Measurements from ENCODE around the gene RBMS2.
A peak's percentile ranks its signal among the peaks of the same experiment; 100 is the strongest.

The RBMS2 gene

DNA sequence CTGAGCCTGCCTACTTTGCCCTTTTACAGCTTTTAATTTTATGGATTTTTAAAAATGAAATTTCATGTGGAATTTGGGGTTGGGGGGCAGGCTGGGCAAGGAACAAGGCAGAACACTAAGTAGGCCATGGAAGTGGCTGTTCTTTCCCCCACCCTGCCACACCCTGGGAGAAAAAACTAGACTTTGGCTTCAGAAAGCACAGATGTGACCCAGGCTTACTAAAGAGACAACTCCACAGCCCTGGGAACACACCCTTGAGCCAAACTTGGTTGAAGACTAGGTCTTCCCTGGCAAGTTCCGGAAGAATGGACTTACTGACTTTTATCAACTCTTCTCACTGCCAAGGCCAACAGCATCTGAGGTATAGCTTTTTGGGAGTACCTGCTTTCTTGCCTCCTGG lies 68.2 kb downstream of the RBMS2 start:
- no peak for DNase-seq

DNA sequence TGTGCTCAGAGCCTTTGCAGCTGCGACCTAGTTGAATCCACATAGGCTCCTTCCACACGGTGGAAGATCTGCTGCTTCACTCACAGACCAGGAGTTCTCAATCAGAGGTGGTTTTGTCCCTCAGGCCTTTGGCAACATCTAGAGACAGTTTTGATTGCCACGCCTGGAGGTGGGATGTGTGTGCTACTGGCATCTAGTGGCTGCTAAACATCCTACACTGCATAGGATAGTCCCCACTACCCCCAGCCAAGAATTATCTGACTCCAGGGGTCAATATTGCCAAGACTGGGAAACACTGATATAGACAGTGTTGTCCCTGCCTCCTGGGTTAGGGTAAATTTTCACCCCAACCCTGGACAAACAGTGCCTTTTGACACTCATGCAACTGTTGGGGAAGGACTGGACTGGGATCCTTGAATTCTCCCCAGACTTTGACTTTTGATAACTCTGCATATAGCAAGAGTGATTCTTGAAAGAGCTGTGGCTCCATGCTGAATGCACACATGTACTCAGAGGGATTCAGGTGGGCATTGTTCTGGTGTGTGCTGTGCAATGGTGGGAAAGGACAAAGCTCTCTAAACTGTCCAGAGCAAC lies 68.7 kb downstream of the RBMS2 start:
- no peak for DNase-seq

DNA sequence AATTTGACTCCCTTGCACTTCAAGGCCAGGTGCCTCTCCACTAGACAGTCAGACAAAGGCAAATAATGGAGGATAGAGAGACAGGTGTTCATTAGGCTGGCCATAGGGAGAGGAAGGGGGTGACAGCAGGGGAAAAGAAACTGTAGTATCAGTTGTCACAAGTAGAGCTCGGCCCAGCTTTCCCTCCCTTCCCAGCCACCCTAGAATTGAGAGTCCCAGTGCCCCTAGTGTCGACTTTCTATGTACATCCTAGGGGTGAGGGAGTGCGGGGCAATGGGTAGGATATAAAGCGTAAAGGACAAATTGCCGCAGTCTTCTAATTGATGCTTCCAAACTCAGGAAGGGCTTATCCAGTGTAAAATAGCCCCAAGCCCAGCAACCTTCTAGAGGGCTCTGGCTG lies 69.5 kb downstream of the RBMS2 start:
- DNase-seq: peak; percentile 89

DNA sequence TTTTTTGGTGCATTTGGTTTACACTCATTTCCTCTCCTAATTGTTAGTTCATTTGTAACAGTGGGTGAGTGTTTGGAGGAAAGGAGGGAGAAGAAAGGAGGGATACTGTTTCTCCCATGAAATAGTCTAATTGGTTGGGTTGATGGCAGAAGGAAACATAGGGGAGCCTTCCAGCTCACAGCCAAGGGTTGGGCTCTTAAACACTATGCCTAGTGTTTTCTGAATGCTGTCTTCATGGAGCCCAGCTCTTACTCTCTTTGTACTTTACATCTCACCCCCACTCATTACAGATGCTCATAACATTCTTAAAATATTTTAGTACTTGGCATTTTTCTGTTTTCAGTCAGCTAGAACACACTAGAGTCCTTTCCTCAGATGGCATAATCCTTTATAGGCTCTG lies 70.3 kb downstream of the RBMS2 start:
- no peak for DNase-seq

DNA sequence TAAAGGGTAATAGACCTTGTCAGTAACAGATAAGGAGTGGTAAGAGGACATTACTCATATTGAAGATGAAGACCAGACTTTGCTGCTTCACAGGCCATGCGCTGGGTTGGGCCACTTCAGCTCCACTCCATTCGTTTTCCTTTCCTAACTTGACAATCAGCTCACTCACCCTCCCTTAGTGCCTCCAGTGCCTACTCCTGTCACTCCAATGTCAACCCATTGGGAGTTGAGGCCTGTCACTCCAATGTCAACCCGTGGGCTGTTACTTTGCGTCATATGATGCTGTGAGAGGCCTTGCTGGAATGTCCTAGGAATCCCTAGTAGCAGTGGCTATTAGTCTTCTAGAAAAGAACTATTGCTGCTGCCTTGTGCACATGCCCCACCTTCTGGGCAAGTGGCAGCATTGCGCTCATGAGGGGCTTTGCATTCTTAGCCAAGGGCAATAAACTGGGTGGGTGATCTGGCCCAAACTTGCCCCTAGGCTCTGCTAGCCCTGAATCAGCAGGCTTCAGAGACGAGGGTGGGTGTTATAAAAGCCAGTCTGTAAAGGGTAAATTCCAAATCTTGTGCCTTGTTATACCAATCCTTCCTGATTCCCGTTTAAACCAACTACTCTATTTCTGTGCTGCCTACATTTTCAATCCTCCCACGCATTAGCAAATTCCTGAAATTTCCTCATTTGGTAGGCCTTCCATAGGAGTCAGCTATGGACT lies 72.4 kb downstream of the RBMS2 start:
- peak; percentile 59 for DNase-seq

DNA sequence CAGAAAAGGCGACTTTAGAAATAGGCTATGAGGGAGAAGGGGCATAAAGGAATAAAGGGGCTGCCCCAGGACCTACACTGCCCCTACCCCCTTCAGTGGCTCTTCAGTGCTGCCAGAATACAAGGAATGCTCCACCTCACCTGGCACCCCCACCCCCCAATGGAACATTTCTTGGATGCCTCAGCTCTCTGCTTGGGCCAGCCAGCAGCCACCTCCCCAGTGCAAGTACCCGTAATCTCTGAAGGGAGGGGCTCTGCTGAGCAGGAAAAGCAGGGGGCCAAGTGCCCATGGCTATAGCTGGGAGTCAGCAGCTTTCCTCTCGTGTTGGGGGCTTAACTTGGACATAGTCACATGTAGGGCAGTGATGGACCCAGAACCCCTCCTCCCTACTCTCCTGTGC lies 75.2 kb downstream of the RBMS2 start:
- DNase-seq: no peak

DNA sequence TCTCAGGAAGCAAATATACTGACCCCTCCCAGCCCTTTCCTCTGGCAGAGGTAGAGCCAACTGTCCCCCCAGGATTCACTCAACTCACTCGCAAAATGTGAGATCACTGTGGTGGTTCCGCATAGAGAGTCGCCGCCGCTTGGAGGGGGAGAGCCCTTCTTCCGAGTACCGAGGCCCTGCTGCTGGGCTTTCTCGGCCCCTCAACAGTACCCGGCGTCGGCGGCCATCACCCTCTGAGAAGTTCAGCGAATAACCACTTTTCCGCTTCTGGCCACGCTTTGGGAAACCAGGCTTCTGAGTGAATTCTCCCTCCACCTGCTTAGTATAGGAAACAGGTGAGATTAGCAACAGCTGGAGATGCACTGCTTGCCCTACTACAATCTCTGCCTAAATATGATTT lies 77.4 kb downstream of the RBMS2 start:
- DNase-seq: no peak

DNA sequence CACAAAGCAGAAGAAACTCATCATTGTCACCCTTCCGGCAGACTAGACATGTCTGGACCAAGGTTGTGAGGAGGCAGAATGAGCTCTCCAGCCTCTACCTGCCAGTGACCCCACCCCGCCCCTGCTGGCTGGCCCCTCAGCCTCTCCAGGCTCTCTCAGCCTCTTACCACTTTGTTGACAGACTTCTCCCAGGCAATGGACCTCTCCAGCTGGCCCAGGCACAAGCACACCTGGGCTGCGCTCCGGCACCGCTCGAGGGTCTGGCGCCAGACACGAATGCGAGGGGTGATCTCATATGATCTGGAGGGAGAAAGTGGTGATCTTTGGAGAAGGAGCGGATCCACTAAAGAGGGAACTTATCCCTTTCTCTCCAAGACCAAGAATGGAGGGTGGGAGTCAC lies 78.2 kb downstream of the RBMS2 start:
- DNase-seq: no peak

DNA sequence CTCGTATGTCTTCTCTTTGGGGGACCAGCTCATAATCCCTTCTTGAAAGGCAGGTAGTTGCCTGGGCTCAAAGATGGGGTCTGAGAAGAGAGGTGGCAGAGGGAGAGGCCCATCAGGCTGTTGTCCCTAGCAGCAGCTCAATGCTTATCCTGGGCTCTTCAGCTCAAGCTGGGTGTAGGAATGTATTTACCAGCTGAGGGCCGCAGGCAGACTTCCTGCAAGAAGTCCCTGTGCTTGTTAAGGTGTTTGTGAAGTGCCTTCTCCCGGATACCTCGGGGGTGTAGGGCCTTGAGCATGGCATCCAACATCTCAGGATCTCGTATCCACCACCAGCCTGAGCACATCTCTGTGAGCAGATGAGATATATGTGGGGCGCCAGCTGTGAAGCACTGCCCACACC lies 79.1 kb downstream of the RBMS2 start:
- DNase-seq: no peak

DNA sequence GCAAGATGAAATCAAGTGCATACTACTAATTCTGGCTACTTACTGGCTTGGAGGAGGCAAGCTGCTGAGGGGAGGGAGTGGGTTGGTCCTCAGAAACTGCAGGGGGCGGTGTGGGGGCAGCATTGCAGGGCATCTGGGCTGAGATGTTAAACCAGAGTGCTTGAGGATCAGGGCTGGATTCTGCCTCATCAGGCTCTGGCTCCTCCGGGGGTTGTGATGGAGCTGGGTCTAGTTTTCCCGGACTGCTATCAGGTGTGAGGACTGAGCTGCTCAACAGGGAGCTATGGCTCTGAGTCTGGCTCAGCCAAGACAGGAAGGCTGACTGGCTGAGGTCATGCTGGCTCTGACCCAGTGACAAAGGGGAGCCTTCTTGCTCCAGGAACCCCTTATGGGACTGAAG lies 79.9 kb downstream of the RBMS2 start:
- no peak for DNase-seq

DNA sequence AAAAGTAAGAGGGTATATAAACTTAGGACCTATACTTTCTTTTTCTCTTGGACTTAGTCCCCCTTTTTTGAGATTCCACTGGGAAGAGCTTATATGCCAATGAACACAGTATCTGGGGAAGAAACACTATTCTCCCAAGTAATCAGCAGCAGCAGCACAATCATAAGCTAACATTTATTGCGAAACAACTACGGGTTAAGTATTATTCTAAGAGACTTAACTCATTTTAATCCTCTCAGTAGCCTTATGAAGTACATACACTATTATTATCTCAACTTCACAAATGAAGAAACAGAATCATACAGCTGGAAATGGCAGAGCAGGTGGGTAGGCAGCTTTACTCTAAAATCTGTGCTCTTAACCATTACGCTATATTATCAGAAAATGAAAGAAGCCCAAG lies 80.6 kb downstream of the RBMS2 start:
- DNase-seq: no peak

DNA sequence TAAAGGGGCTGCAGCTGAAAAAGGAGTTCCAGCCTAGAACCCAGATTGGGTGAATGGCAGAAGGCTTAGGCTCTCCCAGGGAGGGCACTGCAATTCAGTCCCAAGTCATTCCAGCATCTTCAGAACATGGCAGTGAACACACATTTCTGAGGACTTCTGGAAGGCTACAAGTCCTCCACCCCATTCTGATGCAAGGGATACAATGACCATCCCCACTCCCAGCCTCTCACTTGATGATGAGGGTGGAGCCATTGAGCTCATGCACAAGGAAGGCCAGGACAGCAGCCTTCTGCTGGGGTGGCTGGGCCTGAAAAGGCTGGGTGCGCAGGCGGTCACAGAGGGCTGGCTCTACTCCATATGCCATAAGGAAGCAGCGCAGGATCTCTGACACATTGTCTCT lies 82.7 kb downstream of the RBMS2 start:
- no peak for DNase-seq

DNA sequence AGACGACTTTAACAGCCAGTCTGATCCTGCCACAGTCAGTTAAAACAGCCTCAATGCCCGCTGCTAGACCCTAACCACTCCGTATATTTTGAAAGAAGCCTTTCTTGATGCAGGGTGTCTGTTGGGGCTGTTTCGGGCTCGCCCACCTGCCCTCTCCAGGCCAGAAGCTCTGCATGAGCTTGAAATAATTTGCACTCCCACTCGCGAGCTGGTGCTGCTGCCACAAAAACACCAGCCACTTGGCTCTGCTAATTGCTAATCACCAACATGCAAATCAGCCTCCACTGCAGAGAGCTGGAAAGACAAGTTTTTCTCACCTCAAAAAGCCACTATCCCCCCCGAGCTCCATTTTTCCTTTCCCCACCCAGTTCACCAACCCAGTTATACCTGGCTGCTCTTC lies 93.0 kb downstream of the RBMS2 start:
- DNase-seq: no peak

DNA sequence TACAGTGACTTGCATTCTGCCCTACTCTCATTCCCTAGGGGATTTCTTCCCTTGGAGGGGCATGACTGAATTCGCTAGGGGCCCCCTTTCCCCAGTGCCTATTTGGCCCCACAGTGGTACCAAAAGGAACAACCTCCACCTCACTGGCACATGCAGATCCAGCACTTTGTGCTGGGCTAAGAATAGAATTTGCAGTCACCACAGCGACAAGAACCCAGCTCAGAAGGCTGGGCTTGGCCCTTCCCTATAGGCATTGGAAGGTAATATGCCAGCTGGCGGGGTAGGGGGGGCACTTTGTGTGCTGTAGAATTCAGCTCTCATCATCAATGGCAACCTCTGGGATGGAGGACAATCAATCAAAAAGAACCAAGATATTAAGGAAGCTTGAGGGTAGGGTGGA lies 94.6 kb downstream of the RBMS2 start:
- no peak for DNase-seq

DNA sequence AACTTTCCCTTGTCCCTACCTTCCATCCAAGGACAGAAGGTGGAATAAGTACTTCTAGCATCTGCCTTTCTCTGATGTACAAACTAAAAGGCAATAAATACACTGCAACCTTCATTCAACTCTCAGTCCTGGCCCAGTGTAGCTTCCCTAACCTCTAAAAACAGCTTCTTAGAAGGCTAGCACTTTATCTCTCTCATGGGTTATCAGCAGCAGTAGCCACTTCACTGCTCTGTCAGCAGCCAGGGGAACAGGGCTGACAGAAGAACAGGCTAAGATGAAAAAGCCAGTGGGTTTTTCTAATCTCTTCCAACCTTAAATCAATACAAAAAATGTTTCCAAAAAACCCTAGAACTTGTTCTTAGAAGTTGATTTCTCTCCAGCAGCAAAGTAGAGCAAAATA lies 95.3 kb downstream of the RBMS2 start:
- DNase-seq: no peak

DNA sequence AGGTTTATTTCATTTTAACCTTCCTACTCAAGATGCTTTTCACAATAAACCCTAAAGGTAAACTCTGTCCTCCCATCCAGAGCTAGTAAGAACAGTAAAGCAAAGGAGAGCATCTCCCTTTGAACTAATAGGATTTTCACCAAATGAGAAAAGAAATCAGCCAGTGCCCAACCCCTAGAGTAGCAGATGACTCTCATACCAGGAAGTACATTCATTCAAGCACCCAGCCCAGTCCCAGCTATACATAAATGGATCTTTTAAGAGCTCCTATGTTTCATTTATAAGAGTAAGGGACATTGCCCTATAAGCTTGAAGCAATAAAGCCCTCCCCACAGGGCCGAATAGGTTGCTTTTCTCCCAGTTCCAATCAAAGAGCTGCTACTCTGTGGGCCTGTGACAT lies 100.9 kb downstream of the RBMS2 start:
- no peak for DNase-seq

DNA sequence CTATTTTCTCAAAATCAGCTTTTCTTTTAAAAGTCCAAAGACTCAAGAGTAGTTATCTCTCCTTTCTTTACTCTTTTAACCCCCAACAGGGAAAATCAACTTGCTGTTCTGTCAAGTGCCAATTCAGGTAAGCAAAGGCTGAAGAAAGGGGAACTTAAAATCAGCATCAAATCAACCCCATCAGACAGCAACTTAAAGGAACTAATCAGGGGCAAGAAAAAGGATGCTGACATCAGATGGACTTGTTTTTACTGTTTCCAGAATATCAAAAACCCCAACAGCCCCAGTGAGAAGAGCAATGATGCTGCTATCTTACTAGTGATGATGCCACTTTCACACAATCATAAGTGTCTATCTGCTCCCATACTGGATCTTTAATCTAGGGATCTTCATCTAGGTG lies 105.1 kb downstream of the RBMS2 start:
- DNase-seq: no peak

DNA sequence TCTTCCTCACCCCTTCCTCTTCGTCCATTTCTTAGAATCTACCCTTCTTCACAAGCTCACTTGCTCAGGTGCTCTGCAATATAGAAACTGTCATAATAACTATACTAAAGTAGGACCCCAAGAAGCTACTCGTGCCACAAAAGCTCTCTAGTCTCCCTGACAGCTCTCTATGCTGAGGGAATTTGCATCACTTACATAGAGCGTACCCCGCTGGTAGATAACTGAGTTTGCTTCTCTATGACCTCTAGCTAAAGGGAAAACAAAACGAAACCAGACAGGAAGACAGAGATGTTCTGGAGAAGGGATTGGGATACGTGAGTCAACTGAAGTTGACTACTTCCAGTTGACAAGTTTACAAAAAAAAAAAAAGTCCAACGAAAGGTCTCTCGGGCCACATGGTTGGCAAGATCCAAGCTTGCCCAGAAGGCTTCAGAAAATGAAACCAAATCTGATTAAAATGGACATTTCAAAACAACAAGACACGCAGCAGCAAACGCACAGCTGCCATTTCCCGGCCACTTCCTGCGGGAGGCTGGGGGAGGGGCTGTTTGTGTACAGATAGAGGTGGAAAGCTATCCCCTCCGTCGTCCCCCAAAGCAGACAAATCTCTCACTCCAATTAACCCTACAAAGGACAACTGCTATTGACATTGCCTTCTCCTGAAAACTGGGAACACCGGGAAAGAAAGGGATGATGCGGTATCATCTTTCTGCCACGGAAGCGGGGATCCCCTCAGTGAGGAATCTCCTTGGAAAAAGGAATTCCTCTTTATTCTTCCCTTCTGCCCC lies 107.2 kb downstream of the RBMS2 start:
- DNase-seq: no peak

DNA sequence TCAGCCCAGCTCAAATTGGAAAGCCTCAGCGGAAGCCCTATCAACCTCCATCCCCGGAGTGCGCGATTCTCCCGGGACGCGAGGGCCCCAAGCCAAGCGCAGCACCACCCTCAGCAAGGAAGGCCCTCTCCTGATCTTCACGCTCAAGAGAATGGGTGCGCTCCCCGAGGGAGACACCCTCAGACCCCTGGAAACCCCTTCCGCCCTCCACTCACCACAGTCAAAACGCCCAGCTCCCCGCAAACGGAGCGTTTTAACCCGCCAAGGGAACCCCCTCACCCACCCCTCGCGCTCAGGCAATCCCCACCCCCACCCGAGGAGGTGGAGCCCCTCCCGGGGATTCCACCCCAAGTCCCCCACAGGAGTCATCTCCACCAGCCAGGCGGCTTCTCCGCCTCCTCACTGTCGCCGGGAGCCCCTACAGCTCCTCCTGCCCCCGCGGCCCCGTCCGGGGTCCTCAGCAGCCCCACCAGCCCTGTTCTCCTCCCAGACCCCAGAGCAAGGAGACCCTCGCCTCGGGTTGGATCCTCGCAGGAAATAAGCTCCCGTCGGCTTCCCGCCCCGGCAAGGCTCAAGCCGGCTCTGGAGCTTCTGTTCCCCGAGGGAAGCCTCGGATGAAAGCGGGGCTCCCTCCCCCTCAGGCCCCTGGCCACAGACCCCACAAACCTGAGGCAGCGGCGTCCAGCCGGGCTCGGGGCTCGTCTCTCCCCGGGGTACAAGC lies 108.0 kb downstream of the RBMS2 start:
- DNase-seq: no peak

DNA sequence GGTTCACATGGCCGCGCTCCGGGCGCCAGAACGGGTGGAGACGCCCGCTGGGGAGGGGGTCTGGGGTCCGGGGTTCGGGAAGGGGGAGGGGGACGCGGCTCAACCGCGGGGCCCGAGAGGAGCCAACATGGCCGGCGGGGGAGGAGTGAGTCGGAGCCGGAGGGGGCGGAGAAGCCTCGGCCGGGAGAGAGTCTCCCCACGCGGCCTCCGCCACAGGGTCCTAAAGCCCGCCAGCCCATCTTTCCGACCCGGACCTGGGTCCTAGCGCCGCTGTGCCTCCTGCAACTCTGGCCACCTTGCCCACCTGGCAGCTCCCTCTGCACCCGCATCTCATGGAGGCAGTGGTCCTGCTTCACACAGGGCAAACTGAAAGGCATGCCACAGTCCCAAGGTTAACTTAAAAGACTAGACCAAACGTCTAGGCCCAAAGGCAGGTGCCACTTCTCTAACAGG lies 108.6 kb downstream of the RBMS2 start, which contains the start of gene BAZ2A:
TSS of gene BAZ2A (minus strand) at position 147 of the 453 bp plus-strand sequence. CDS start 12,796 bp downstream, outside the sequence.
- DNase-seq: peak; percentile 86

DNA sequence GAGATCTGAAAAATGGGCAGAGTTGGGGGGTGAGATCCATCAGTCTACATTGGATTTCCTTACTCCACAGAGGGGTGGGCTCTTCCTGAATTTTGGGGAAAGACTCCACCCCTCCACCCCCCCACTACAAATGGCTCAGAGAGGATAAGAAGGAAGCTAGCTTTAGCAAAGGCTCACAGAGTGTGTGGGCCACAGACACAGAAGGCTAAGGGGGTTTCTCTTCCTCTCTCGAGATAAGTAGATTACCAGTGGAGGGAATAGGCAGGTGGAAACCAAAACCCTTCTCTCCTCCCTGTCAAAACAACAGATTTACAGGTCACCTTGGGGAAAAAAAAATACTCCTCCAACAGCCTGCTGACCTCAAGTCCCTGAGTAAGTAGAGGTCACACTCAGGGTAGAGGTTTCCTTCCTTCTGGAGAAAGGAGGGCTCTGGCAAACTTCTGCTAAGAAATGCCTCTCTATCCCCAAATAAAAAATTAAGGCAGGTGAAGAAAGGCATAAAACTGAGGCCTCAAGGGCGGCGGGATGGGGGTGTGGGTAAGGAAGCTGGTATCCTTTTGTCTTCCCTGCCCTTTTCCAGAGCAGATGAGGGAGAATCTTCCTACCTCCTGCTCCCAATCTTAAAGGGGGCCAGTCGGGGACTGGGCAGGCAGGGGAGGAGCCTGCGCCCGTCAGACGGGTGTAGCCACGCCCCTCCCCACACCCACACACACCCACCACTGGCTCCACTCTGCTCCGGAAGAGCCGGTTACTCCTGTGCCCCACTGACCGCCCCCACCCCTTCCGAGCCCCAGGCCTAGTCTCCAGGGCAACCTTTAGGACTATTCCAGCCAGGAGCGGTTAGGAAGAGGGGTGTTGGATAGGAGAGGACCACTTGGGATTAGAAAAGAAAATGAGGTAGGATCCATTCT lies 110.4 kb downstream of the RBMS2 start:
- no peak for DNase-seq

Measured in NCI-H2107 (cell line).